ENCODE measurements around the gene MAPRE2. TPM values are rescaled to one million over a fixed set of nuclear protein-coding genes. Genes with fewer than 3 reads are reported as not detected.

Gene MAPRE2
- total RNA-seq, 1 experiment from 2014 or later: 32.0 TPM

GRCh38 chr18:35121531-35121930 lies 80.3 kb downstream of the MAPRE2 start:
- DNase-seq (ENCODE audit: low read depth): no peak

GRCh38 chr18:35122586-35123224 lies 81.5 kb downstream of the MAPRE2 start:
- DNase-seq (ENCODE audit: low read depth): no peak

DNA sequence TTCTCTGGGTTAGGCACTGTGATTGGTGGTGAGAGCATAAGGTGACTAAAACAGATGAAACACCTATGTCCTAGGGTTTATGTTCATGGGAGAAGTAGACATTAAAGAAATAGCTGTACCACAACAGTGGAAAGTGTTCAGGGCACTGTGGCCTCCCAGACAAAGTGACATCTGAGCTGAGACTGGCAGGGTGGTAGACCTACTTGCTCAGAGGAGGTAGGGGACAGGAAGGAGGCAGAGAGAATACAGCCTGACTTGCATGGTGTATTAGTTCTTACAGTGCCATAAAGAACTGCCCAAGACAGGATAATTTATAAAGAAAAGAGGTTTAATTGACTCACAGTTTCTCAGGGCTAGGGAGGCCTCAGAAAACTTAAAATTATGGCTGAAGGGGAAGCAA lies 82.6 kb downstream of the MAPRE2 start:
- DNase-seq (ENCODE audit: low read depth): no peak

DNA sequence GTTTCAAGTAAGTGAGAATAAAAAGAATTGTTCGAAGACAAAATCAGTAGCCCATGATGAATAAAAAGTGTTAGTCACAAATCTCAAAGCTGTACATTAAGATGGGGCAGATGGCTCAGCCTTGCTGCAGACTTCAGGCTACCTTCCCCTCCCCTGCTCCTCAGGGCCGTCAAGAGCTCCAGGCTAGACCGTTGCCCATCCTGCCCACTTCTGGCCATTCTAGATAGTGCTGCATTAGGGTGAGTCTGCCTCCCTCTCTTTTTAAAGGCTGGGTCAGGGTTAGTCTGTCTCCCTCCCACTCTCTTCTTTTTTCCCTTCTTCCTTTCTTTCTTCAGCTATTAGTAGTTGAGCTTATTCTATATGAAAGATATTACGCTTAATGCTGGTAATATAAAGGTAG lies 86.0 kb downstream of the MAPRE2 start:
- no peak for DNase-seq (ENCODE audit: low read depth)

- DNase-seq (ENCODE audit: low read depth): no peak
Observed at GRCh38 chr18:35128675-35129074, 87.5 kb downstream of the MAPRE2 start.

- DNase-seq (ENCODE audit: low read depth): no peak
Observed at GRCh38 chr18:35130236-35130635, 89.0 kb downstream of the MAPRE2 start.

- peak; percentile 27 for DNase-seq (ENCODE audit: low read depth)
Observed at GRCh38 chr18:35131387-35132020, 90.3 kb downstream of the MAPRE2 start.

GRCh38 chr18:35132021-35132902 lies 91.0 kb downstream of the MAPRE2 start:
- DNase-seq (ENCODE audit: low read depth): peak; percentile 26

DNA sequence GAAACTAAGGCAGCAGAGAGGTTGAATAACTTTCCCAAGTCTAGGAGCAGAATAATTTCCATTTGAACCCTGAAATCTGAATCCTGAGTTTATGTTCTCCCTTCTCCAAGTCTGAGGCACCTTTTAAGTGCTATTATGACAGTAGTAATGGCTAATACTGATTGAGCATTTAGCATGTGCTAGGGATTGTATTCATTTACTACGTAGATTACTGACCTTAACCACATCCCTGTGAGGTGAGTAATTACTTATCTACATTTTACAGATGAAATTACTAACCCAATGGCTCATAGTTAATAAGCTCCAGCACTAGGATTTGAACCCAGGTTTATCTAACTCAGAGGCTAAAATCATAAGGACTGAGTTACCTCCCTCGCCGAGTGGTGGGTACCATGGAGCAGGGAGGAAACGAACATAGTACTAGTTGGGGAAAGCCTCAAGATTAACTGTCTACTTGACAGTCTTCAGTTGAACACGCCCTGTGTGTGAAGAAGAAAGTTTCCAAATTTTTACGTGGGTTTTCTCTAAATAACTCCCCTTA lies 93.0 kb downstream of the MAPRE2 start:
- no peak for DNase-seq (ENCODE audit: low read depth)

GRCh38 chr18:35134791-35135531 lies 93.7 kb downstream of the MAPRE2 start:
- no peak for DNase-seq (ENCODE audit: low read depth)

DNA sequence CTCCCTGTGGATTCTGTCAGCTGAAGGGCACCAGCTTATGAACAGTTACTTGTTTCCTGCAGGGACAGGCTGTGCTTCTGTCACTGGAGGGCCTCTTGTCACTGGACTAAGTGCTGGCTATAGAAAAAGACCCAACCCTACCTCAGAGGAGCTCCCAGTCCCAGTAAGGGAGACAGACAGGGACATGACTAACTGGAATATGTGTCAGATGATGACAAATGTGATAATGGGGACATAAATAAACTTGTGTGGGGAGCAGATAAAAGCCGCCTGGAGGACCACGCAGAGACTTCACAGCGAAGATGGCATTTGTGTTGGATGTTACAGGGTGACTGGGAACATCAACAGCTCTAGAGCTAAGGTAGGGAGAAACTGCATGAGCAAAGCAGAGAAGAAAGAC lies 95.0 kb downstream of the MAPRE2 start:
- no peak for DNase-seq (ENCODE audit: low read depth)

DNA sequence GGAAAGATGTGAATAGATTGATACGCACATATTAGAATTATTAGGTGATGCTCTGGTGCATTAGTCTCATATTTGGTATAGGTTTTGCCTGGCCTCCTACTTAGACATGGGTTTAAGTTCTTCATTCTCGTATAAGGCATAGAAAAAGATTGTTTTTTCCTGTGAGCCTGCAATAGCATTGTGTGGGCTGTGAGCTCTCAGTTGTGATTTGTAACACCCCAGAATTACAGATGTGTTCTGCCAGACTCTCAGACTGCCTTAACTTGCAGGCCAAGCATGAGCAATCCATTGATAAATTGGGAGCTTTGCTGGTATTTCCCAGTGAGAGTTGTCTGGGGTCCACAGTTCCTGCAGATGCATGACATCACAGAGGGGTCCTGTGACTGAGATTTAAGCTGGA lies 95.7 kb downstream of the MAPRE2 start:
- DNase-seq (ENCODE audit: low read depth): no peak

- DNase-seq (ENCODE audit: low read depth): no peak
Observed at GRCh38 chr18:35137632-35138031, 96.4 kb downstream of the MAPRE2 start.

DNA sequence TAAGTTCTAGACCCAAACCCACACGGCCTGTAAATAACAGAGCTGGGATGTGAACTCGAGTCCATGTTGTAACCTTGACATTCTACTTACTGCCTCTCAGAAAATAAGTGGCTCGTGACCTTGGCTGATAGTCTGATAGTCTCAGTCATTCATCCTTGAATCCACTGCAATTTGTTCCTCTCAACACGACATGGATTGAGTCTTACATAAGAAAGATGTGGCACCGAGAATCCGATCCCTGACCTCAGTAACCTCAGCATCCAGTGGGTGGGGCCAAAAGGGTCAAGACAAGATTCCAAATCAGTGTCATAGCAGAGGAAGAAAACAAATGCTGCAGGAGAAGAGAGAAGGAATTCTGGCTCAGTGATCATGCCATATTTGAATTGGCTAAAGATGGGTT lies 97.6 kb downstream of the MAPRE2 start:
- no peak for DNase-seq (ENCODE audit: low read depth)

DNA sequence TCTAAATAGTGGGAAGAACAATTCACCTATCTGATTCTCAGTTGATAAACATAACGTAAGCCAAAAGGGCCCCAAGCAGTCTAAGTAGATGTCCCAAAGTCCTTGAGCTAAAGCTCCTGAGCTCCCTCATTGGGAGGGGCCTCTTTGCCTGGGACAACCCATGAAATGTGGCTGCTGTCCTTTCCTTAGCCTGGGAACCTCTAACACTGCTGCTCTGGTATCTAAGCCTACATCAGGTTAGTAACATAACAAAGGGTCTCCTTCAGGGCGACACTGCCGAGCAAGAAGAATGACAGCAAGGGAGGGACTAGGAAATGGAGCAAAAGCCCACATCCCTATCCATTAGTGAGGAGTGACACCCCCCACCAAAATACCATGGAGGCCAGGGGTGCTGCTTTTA lies 98.3 kb downstream of the MAPRE2 start:
- no peak for DNase-seq (ENCODE audit: low read depth)

- no peak for DNase-seq (ENCODE audit: low read depth)
Observed at GRCh38 chr18:35141077-35141476, 99.9 kb downstream of the MAPRE2 start.

GRCh38 chr18:35141567-35142274 lies 100.5 kb downstream of the MAPRE2 start:
- DNase-seq (ENCODE audit: low read depth): no peak

DNA sequence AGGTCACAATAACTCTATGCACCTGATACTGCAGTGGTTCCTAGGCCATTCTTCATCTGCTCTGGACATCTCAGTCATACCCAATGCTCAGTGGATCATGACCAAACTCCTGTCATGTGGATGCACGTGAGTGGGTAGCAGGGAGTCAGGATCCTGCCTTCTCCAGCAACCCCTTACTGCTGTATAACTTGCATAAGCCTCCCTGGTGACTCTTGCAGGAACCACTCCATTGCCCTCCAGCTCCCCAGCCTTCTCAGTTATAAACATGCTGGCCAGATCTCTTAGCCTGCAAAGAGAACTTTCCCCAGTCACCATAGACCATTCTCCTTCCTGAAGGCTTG lies 101.0 kb downstream of the MAPRE2 start:
- DNase-seq (ENCODE audit: low read depth): no peak

- peak; percentile 49 for DNase-seq (ENCODE audit: low read depth)
Observed at GRCh38 chr18:35143622-35144596, 102.7 kb downstream of the MAPRE2 start.

- DNase-seq (ENCODE audit: low read depth): no peak
Observed at GRCh38 chr18:35144698-35145097, 103.5 kb downstream of the MAPRE2 start.
